ENCODE results near the gene CCDC33. TPM values are rescaled to one million over a fixed set of nuclear protein-coding genes. Genes with fewer than 3 reads are reported as not detected.
A peak's percentile ranks its signal among the peaks of the same experiment; 100 is the strongest.

CCDC33 gene
- total and polyA plus RNA-seq, 8 donors: not detected

DNA sequence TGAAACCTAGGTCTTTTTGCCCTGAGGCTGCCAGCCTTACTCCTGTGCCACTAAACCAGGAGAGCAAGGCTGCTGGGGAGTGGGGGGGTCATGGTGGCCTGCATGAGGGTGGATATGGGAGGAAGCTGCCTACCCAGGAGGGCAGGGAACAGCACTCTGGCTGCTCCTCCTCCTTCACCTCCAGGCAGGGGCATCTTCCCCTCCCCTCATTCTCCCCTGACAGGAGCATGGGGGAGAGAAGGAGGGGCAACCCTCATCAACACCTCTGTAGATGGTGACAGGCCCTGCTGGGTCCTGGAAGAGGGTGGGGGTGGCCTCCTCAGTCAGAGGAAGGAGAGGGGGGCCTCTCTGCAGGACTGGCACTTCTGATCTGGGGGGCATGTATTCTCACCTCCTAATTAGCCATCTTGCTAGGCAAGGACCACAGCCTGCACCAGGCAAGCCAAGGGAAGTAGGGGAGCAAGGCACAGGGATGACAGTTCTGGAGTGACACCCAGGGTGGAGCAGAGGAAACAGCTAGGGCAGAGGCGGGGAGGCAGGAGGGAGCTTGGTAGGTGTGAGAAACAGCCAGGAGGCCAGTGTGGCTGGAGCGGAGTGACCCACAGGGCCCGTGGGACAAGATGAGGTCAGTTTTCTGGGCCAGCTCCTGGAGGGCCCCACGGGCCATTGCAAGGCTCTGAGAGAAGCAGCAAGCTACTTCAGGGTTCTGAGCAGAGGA is 4.9 kb downstream of the CCDC33 start:
- DNase-seq (peak in 1 of 6 donors; percentile 35), FAIRE-seq (no peak), ATAC-seq (no peak)
- TF ChIP-seq, protein P1, sequence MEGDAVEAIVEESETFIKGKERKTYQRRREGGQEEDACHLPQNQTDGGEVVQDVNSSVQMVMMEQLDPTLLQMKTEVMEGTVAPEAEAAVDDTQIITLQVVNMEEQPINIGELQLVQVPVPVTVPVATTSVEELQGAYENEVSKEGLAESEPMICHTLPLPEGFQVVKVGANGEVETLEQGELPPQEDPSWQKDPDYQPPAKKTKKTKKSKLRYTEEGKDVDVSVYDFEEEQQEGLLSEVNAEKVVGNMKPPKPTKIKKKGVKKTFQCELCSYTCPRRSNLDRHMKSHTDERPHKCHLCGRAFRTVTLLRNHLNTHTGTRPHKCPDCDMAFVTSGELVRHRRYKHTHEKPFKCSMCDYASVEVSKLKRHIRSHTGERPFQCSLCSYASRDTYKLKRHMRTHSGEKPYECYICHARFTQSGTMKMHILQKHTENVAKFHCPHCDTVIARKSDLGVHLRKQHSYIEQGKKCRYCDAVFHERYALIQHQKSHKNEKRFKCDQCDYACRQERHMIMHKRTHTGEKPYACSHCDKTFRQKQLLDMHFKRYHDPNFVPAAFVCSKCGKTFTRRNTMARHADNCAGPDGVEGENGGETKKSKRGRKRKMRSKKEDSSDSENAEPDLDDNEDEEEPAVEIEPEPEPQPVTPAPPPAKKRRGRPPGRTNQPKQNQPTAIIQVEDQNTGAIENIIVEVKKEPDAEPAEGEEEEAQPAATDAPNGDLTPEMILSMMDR (IDR thresholded peaks at IDR 0.05): no peak
- Histone ChIP-seq H3K4me3 (no peak overlapping the region), H3K36me3 (no peaks in the 10 kb centered on the region), H3K4me1 (peaks cover 0 to 25% (median 6%) of the 10 kb centered on the region in 3 donors), H3K27ac (peak overlapping the region in 1 of 4 donors; percentile 74), H3K27me3 (no peaks in the 10 kb centered on the region), H3K9me3 (no peaks in the 10 kb centered on the region)
- intact Hi-C loops (cut with DNase I): no loop called here
- 71 to 87% methylated on average over 4 of the region's 4 CpGs for WGBS, 2 donors

DNA sequence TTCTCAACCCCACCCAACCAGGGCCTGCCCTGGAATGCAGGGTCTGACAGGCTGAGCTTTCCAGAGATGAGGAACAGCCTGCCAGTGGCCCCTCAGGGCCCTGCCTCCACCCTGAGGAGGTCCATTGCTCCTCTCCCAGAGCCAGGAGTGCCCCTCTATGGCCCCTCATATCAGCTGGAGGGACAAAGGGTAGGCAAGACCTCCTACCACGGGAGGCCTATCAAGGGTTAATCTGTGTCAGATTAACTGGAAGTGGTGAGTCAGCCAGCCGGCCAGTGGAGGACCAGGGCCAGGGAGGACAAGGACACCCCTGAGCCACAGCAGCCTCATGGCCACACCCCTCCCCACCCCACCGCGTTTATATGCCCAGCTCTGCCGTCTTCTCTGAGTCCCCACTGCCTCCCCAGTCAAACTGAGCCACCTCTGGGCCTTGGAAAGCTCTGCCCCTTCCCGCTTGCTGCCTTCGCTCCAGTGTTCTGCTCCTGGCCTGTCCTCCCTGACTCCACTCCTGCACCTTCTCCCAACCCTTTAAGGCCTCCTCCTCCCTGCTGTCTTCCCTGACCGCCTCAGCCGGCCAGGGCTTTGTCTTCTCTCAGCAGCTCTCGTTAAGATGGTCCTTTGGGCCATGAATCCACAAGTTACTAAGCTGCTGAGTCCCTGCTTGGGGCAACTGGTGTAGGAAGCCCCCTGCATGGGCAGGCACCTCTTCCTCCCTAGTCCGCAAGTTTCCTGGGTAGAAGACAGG is 6.5 kb downstream of the CCDC33 start:
- intact Hi-C loops (cut with DNase I): no loop called here
- Histone ChIP-seq H3K27ac (no peak overlapping the region), H3K9me3 (no peaks in the 10 kb centered on the region), H3K4me3 (no peak overlapping the region), H3K36me3 (no peaks in the 10 kb centered on the region), H3K4me1 (peaks cover 0 to 25% (median 6%) of the 10 kb centered on the region in 3 donors), H3K27me3 (no peaks in the 10 kb centered on the region)
- 47 to 50% methylated on average over 10 to 11 of the region's 11 CpGs for WGBS, 2 donors
- FAIRE-seq: no peak
- peak in 4 of 6 donors; percentile 36 to 71 (median 54) for DNase-seq
- TF ChIP-seq, protein P1 (IDR thresholded peaks at IDR 0.05): no peak
- ATAC-seq: peak in 2 of 4 donors; percentile 49 to 66

DNA sequence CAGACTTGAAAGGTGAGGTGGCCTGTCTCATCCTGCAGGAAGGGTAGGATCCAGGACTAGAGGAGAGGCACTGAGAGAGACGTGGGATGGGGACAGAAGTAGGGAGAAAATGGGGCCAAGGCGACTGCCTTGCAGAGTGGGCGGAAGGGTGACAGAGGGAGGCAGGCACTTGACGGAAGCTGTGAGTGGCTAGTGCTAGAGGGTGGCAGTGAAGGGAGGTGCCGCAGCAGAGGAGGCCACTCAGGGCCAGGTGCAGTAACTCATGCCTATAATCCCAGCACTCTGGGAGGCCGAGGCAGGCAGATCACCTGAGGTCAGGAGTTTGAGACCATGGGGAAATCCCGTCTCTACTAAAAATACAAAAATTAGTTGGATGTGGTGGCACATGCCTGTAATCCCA is 7.3 kb downstream of the CCDC33 start:
- H3K27me3 ChIP-seq: no peaks in the 10 kb centered on the region
- FAIRE-seq (no peak), DNase-seq (no peak), ATAC-seq (no peak)
- intact Hi-C loops (cut with DNase I): no loop called here
- H3K9me3 ChIP-seq: no peaks in the 10 kb centered on the region
- 79 to 81% methylated on average over 7 of the region's 7 CpGs for WGBS, 2 donors
- no peaks in the 10 kb centered on the region for H3K36me3 ChIP-seq
- TF ChIP-seq, protein P1 (IDR thresholded peaks at IDR 0.05): no peak
- peaks cover 0 to 25% (median 6%) of the 10 kb centered on the region in 3 donors for H3K4me1 ChIP-seq
- H3K4me3 ChIP-seq: no peak overlapping the region
- no peak overlapping the region for H3K27ac ChIP-seq

DNA sequence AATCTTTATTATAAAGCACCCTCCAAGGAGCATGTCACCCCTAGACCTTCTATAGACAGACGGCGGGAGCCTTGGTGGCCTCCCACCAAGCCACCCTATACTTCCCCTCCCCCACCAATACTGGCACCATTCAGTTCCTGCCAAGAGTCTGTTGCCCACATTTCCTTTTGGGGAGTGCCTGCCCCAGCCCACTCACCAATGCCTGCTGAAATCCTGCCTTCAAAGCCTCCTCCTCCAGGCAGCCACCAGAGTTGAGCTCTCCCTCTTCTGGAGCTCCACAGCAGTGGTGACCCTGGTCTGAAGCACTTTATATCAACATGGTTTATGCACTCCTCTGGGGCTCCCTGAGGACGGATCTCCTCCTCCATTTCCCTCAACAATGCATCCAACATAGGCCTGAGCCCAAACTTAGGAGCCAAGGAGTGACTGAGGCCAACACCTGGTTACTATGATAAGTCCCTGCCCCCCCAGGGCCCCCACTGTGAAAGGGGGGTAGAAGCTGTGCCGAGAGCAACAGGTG is 8.8 kb downstream of the CCDC33 start:
- ATAC-seq (no peak), DNase-seq (no peak), FAIRE-seq (no peak)
- H3K4me1 ChIP-seq: peaks cover 0 to 20% (median 6%) of the 10 kb centered on the region in 3 donors
- WGBS, 2 donors: 52 to 57% methylated on average over 4 of the region's 4 CpGs
- H3K4me3 ChIP-seq: no peak overlapping the region
- H3K27ac ChIP-seq: no peak overlapping the region
- H3K36me3 ChIP-seq: no peaks in the 10 kb centered on the region
- H3K27me3 ChIP-seq: no peaks in the 10 kb centered on the region
- TF ChIP-seq, protein P1 (IDR thresholded peaks at IDR 0.05): no peak
- no peaks in the 10 kb centered on the region for H3K9me3 ChIP-seq
- intact Hi-C loops (cut with DNase I): no loop called here
